Stimulated activated effector memory CD8-positive, alpha-beta T cell treated with anti-CD3 and anti-CD28 coated beads, Interleukin-12 subunit alpha, Interleukin-12 subunit beta, amount 100 ng/mL, for 72 hours (primary cell): ENCODE measurements around the gene MAD1L1.
"Not testable (repeated sequence)": the region's sequence is repeated elsewhere in the genome, so short reads cannot be mapped to it uniquely, and the experiment has no call there.

Experiments
- ATAC-seq: fragments of 150-1000 bp; cut with Tn5 transposase; 2 replicates; pipeline ENCODE4 v1.10.0; 2021
- DNase-seq, 2 donors: peaks; one replicate each; pipeline ENCODE4 v3.0.0; 2021 to 2022; ENCODE audit warnings: low spot score in 2 of 2
- H3K27ac Mint-ChIP-seq: one replicate; pipeline ENCODE4 v1.8.0; 2022; ENCODE audit warnings: mild to moderate bottlenecking, mixed read lengths
- H3K36me3 Mint-ChIP-seq: one replicate; pipeline ENCODE4 v1.8.0; 2022; ENCODE audit warnings: mild to moderate bottlenecking, mixed read lengths
- H3K4me1 Mint-ChIP-seq: one replicate; pipeline ENCODE4 v1.8.0; 2022; ENCODE audit warnings: mixed read lengths
- H3K4me3 Mint-ChIP-seq: one replicate; pipeline ENCODE4 v1.8.0; 2022; ENCODE audit warnings: mild to moderate bottlenecking, mixed read lengths
- H3K9me3 Mint-ChIP-seq: one replicate; pipeline ENCODE4 v1.8.0; 2022; ENCODE audit warnings: mixed read lengths

MAD1L1 gene

GRCh38 chr7:1825897-1826741, 406.6 kb downstream of the MAD1L1 start:
- no peak for DNase-seq
- H3K4me1 Mint-ChIP-seq: peaks cover 7% of the 10 kb centered on the region
- no peak for ATAC-seq
- H3K36me3 Mint-ChIP-seq: peaks cover 12% of the 10 kb centered on the region
- H3K27ac Mint-ChIP-seq: no peak overlapping the region
- H3K4me3 Mint-ChIP-seq: no peak overlapping the region
- peaks cover 4% of the 10 kb centered on the region for H3K9me3 Mint-ChIP-seq

DNA sequence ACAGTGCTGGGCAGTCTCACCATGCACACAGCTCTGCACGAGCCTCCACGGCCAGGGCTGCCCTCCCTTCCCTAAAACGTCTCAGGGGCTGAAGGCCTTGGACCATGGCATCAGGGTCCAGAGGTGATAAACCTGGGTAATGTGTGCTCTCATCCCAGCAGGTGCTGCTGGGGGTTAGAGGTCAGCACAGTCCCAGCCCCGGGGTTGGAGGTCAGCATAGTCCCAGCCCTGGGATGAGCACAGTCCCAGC, 407.2 kb downstream of the MAD1L1 start:
- not testable (repeated sequence) for DNase-seq, H3K27ac Mint-ChIP-seq, ATAC-seq, H3K4me1 Mint-ChIP-seq, H3K9me3 Mint-ChIP-seq, H3K4me3 Mint-ChIP-seq
- H3K36me3 Mint-ChIP-seq: peaks cover 12% of the 10 kb centered on the region

- not testable (repeated sequence) for H3K4me3 Mint-ChIP-seq, ATAC-seq, H3K27ac Mint-ChIP-seq, DNase-seq, H3K9me3 Mint-ChIP-seq
- peaks cover 12% of the 10 kb centered on the region for H3K36me3 Mint-ChIP-seq
- peaks cover 10% of the 10 kb centered on the region for H3K4me1 Mint-ChIP-seq
Observed at GRCh38 chr7:1824882-1825646, 407.7 kb downstream of the MAD1L1 start.

- not testable (repeated sequence) for H3K4me3 Mint-ChIP-seq, H3K36me3 Mint-ChIP-seq, DNase-seq, H3K27ac Mint-ChIP-seq, H3K9me3 Mint-ChIP-seq, ATAC-seq
- peaks cover 18% of the 10 kb centered on the region for H3K4me1 Mint-ChIP-seq
Observed at GRCh38 chr7:1824151-1824881, 408.4 kb downstream of the MAD1L1 start.

DNA sequence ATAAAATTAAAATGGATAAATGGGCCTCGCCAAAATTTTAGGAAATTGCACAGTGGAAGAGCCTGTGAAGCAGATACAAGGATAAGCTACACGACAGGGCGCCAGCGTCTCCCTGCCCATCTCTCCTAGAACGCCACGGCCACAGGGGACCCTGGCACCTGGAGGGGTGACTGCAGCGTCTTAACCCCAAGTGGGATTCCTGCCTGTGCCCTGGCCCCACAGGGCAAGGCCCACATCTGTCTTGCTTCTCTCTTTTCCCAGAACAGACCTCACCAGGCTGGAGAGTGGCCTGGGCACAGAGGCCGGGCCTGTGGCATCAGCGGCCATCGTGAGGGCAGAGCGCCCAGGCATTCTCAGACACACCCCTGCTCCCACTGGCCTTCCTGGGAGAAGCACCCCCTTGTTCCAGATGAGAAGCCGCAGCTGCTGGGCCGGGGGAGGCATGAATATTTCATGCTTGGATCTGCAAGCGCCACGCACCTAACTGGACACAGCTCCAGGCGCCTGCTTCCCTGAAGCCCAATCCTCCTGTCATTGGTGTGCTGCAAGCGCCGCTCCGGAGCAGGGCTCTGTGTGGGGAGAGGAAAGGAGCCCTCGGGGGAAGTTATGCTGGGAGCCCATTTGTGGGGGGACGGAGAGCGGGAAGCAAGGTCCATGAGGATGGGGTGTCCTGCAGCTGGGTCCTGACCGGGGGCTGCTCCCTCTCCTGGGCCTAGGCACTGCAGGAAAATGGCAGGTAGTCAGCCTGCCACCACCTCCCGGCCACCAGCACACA, 409.2 kb downstream of the MAD1L1 start:
- no peak for ATAC-seq
- Mint-ChIP-seq H3K4me1 (peaks cover 20% of the 10 kb centered on the region), H3K9me3 (peaks cover under 1% of the 10 kb centered on the region)

GRCh38 chr7:1819259-1819841, 413.4 kb downstream of the MAD1L1 start:
- Mint-ChIP-seq H3K9me3 (no peaks in the 10 kb centered on the region), H3K4me3 (peak overlapping the region; percentile 50), H3K36me3 (no peaks in the 10 kb centered on the region), H3K27ac (peak overlapping the region; percentile 67), H3K4me1 (peaks cover 24% of the 10 kb centered on the region)
- ATAC-seq: peak; percentile 56
- no peak for DNase-seq

More for the DNA sequence above, 409.2 kb downstream of the MAD1L1 start:
- Mint-ChIP-seq H3K4me3 (no peak overlapping the region), H3K27ac (no peak overlapping the region), H3K36me3 (peaks cover 1% of the 10 kb centered on the region)
- DNase-seq: no peak

DNA sequence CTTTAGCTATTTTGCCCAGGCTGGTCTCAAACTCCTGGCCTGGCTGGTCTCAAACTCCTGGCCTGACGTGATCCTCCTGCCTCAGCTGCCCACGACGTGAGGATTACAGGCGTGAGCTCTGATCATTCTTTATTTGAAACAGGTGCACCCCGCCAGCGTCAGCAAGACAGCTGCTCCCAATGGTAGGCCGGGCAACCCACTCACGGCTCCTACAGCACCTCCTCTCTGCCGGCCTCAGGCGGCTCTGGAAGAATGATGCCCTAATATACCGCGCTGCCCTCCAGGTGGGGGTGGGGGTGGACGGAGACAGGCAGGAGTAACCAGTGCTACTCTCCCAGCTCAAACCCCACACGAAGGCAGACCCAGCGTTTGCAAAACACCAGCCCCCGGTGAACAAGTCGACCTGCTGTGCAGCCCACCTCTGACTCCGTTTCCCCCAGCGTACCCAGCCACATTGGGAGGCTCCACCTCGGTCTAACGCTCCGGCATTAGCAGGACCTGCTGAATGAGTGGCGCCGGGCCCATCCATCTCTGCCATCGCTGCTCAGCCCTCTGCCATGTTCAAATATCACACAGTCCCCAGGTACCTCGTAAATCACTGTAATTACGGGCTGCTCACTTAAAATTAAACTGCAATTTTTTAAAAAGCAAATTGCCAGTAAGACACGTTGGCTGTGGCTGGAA, 414.0 kb downstream of the MAD1L1 start:
- Mint-ChIP-seq H3K4me1 (peaks cover 24% of the 10 kb centered on the region), H3K9me3 (no peaks in the 10 kb centered on the region), H3K36me3 (no peaks in the 10 kb centered on the region), H3K27ac (peak overlapping the region; percentile 67), H3K4me3 (no peak overlapping the region)
- DNase-seq (no peak), ATAC-seq (no peak)

GRCh38 chr7:1817061-1817712, 415.6 kb downstream of the MAD1L1 start:
- no peaks in the 10 kb centered on the region for H3K36me3 Mint-ChIP-seq
- H3K9me3 Mint-ChIP-seq: no peaks in the 10 kb centered on the region
- peaks cover 28% of the 10 kb centered on the region for H3K4me1 Mint-ChIP-seq
- no peak for ATAC-seq
- DNase-seq: no peak
- H3K4me3 Mint-ChIP-seq: no peak overlapping the region
- no peak overlapping the region for H3K27ac Mint-ChIP-seq

GRCh38 chr7:1816451-1816850, 416.3 kb downstream of the MAD1L1 start:
- H3K36me3 Mint-ChIP-seq, ATAC-seq, H3K27ac Mint-ChIP-seq: not testable (repeated sequence)

DNA sequence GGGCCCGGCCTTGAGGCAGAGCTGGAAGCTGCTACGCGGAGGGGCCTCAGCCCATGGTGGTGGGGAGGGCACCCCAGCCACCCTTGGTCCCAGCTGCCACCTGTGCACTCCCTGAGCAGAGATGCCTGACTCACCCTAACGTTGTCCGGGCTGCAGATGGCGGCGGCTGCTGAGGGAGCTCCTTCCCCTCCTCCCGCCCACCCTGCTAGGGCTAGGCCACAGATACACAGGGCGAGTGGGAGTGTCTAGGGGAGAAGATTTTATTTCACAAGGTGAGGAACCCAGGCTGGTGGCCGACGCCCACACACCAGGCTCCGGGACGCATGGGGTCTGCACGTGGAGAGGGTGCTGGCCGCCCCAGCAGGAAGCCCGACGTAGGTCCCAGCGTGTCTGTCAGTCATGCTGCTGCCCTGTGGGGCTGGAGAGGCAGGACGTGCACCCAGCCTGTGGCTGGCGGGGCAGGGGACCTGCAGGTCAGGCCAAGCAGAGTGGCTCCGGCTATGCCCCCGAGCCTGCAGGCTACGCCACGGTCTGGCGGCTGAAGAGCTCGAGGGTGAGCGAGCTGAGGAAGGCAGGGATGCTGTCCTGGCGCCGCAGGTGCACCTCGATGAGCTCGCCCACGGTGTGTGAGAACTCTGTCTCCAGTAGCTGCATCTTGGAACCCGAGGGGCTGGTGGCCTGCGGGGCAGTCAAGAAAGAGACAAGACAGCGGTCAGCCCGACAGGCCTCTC, 417.0 kb downstream of the MAD1L1 start:
- not testable (repeated sequence) for H3K27ac Mint-ChIP-seq, H3K36me3 Mint-ChIP-seq, H3K9me3 Mint-ChIP-seq, H3K4me3 Mint-ChIP-seq, ATAC-seq
- peak in 1 of 2 donors; percentile 43 for DNase-seq
- peaks cover 28% of the 10 kb centered on the region for H3K4me1 Mint-ChIP-seq

More at GRCh38 chr7:1816451-1816850, 416.3 kb downstream of the MAD1L1 start:
- peaks cover 28% of the 10 kb centered on the region for H3K4me1 Mint-ChIP-seq
- H3K9me3 Mint-ChIP-seq, H3K4me3 Mint-ChIP-seq, DNase-seq: not testable (repeated sequence)

- no peak overlapping the region for H3K27ac Mint-ChIP-seq
- no peaks in the 10 kb centered on the region for H3K9me3 Mint-ChIP-seq
Observed at GRCh38 chr7:1815051-1815481, 417.7 kb downstream of the MAD1L1 start.

GRCh38 chr7:1814089-1814811, 418.5 kb downstream of the MAD1L1 start:
- Mint-ChIP-seq H3K36me3 (no peaks in the 10 kb centered on the region), H3K4me1 (peaks cover 17% of the 10 kb centered on the region), H3K27ac (no peak overlapping the region), H3K4me3 (no peak overlapping the region), H3K9me3 (no peaks in the 10 kb centered on the region)
- ATAC-seq (no peak), DNase-seq (peak in 1 of 2 donors; percentile 41)

More at GRCh38 chr7:1815051-1815481, 417.7 kb downstream of the MAD1L1 start:
- DNase-seq: no peak
- H3K4me3 Mint-ChIP-seq: no peak overlapping the region
- peaks cover 25% of the 10 kb centered on the region for H3K4me1 Mint-ChIP-seq
- no peak for ATAC-seq
- no peaks in the 10 kb centered on the region for H3K36me3 Mint-ChIP-seq
